ENCODE measurements around the gene TRDN. TPM values are rescaled to one million over a fixed set of nuclear protein-coding genes. Genes with fewer than 3 reads are reported as not detected.
"Not testable (repeated sequence)": the region's sequence is repeated elsewhere in the genome, so short reads cannot be mapped to it uniquely, and the experiment has no call there.

The TRDN gene
- total RNA-seq, 1 donor from 2014 or later, result not detected

DNA sequence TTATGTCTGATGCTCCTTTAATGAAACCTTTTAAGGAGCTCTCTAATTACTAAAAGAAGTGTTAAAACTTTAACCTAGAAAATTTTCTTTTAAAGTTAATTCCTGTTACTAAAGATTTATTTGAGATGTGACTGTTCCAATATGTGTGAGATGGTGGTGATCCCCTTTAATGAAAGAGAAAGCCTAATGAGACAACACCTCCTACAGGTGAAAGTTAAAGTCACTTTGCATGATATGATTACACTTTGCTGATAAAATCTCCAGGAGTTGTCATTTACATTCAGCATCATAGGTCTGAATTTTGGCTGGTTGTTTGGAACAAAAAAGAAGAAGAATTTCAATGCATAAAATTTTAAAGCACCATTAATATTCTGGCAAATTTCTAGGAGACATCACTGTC lies 307.4 kb downstream of the TRDN start:
- Histone ChIP-seq H3K27ac (no peak overlapping the region), H3K4me1 (no peaks in the 10 kb centered on the region), H3K27me3 (ENCODE audit: low read depth) (no peaks in the 10 kb centered on the region), H3K9me3 (no peaks in the 10 kb centered on the region), H3K4me3 (no peak overlapping the region), H3K36me3 (no peaks in the 10 kb centered on the region)
- ATAC-seq (no peak), DNase-seq (no peak)
- TF ChIP-seq CTCF (IDR thresholded peaks at IDR 0.05), result no peak
- intact Hi-C loops (cut with DNase I), result no loop called here

GRCh38 chr6:123323452-123324329 lies 313.1 kb downstream of the TRDN start:
- ATAC-seq, result no peak
- intact Hi-C loops (cut with DNase I), result no loop called here
- no peaks in the 10 kb centered on the region for H3K9me3 ChIP-seq
- no peaks in the 10 kb centered on the region for H3K27me3 ChIP-seq (ENCODE audit: low read depth)
- H3K4me3 ChIP-seq, result no peak overlapping the region
- no peaks in the 10 kb centered on the region for H3K36me3 ChIP-seq
- H3K27ac ChIP-seq, result no peak overlapping the region
- no peak for DNase-seq
- no peaks in the 10 kb centered on the region for H3K4me1 ChIP-seq
- TF ChIP-seq CTCF (IDR thresholded peaks at IDR 0.05), result no peak

- H3K36me3 ChIP-seq, result no peaks in the 10 kb centered on the region
- no peak for DNase-seq
- H3K4me3 ChIP-seq, result no peak overlapping the region
- H3K27ac ChIP-seq, result no peak overlapping the region
- TF ChIP-seq CTCF (IDR thresholded peaks at IDR 0.05), result no peak
- H3K4me1 ChIP-seq, result no peaks in the 10 kb centered on the region
- ATAC-seq, result peak in 1 of 2 donors; percentile 68
- H3K27me3 ChIP-seq (ENCODE audit: low read depth), result no peaks in the 10 kb centered on the region
- no peaks in the 10 kb centered on the region for H3K9me3 ChIP-seq
- intact Hi-C loops (cut with DNase I), result no loop called here
These were observed 315.7 kb downstream of the TRDN start for GRCh38 chr6:123321020-123321419.

- intact Hi-C loops (cut with DNase I), result no loop called here
- TF ChIP-seq CTCF (IDR thresholded peaks at IDR 0.05), result peak; percentile 55
- Histone ChIP-seq H3K27ac (no peak overlapping the region), H3K36me3 (no peaks in the 10 kb centered on the region), H3K27me3 (ENCODE audit: low read depth) (no peaks in the 10 kb centered on the region), H3K4me3 (no peak overlapping the region), H3K9me3 (no peaks in the 10 kb centered on the region), H3K4me1 (no peaks in the 10 kb centered on the region)
- ATAC-seq, result no peak
- no peak for DNase-seq
These were observed 319.9 kb downstream of the TRDN start for GRCh38 chr6:123316733-123317323.

DNA sequence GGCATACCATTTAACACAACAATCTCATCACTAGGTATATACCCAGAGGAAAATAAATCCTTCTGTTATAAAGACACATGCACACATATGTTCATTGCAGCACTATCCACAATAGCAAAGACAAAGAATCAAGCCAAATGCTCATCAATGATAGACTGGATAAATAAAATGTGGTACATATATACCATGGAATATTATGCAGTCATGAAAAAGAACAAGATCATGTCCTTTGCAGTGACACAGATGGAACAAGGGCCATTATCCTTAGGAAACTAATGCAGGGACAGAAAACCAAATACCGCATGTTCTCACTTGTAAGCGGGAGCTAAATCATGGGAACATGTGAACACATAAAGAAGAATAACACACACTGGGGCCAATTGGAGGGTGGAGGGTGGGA lies 322.3 kb downstream of the TRDN start:
- H3K4me1 ChIP-seq; H3K36me3 ChIP-seq; ATAC-seq; H3K4me3 ChIP-seq; intact Hi-C loops (cut with DNase I); H3K9me3 ChIP-seq; H3K27ac ChIP-seq; DNase-seq; H3K27me3 ChIP-seq (ENCODE audit: low read depth): not testable (repeated sequence)

- intact Hi-C loops (cut with DNase I), result no loop called here
- Histone ChIP-seq H3K4me1 (no peaks in the 10 kb centered on the region), H3K27me3 (ENCODE audit: low read depth) (no peaks in the 10 kb centered on the region), H3K9me3 (no peaks in the 10 kb centered on the region), H3K4me3 (no peak overlapping the region), H3K27ac (no peak overlapping the region), H3K36me3 (no peaks in the 10 kb centered on the region)
- no peak for ATAC-seq
- TF ChIP-seq CTCF (IDR thresholded peaks at IDR 0.05), result no peak
- no peak for DNase-seq
These were observed 327.6 kb downstream of the TRDN start for GRCh38 chr6:123309130-123309529.
